RCC 7860 (cell line): ENCODE measurements around the gene RHPN2.
A peak's percentile ranks its signal among the peaks of the same experiment; 100 is the strongest.

Experiments
- DNase-seq: peaks from one replicate; pipeline ENCODE4 v3.0.0-alpha.2; 2015; ENCODE audit warnings: low spot score
- FAIRE-seq: peaks from 2 replicates; lab custom pipeline; 2012; peaks lifted over from hg19 to GRCh38; lab: Jason Lieb, UNC

Gene RHPN2

GRCh38 chr19:33064792-33065550 lies at the start of gene RHPN2:
Gene RHPN2, minus strand, starts transcription at chr19:33064888. Its CDS starts 36 bp downstream, at chr19:33064852.
- DNase-seq, result peak; percentile 55

GRCh38 chr19:33114312-33114711 lies 49.6 kb upstream of the RHPN2 start:
- FAIRE-seq (no peak), DNase-seq (no peak)

More at GRCh38 chr19:33064792-33065550, at the start of gene RHPN2:
- no peak for FAIRE-seq

GRCh38 chr19:33111587-33111986 lies 46.9 kb upstream of the RHPN2 start:
- FAIRE-seq, result no peak
- DNase-seq, result no peak

GRCh38 chr19:33110137-33110910 lies 45.6 kb upstream of the RHPN2 start:
- no peak for FAIRE-seq
- no peak for DNase-seq

- DNase-seq (no peak), FAIRE-seq (no peak)
Observed at GRCh38 chr19:33108161-33108560, 43.5 kb upstream of the RHPN2 start.

- FAIRE-seq (no peak), DNase-seq (no peak)
Observed at GRCh38 chr19:33102893-33103292, 38.2 kb upstream of the RHPN2 start.

- no peak for DNase-seq
- no peak for FAIRE-seq
Observed at GRCh38 chr19:33100894-33101644, 36.4 kb upstream of the RHPN2 start.

GRCh38 chr19:33098055-33098534 lies 33.4 kb upstream of the RHPN2 start:
- no peak for FAIRE-seq
- peak; percentile 44 for DNase-seq

GRCh38 chr19:33096005-33096404 lies 31.3 kb upstream of the RHPN2 start:
- FAIRE-seq (no peak), DNase-seq (no peak)

- FAIRE-seq, result no peak
Observed at GRCh38 chr19:33094436-33095067, 29.9 kb upstream of the RHPN2 start.

GRCh38 chr19:33093420-33094210 lies 28.9 kb upstream of the RHPN2 start:
- FAIRE-seq (no peak), DNase-seq (no peak)

More at GRCh38 chr19:33094436-33095067, 29.9 kb upstream of the RHPN2 start:
- no peak for DNase-seq

GRCh38 chr19:33090179-33090578 lies 25.5 kb upstream of the RHPN2 start:
- DNase-seq (no peak), FAIRE-seq (no peak)

GRCh38 chr19:33089010-33089409 lies 24.3 kb upstream of the RHPN2 start:
- DNase-seq (no peak), FAIRE-seq (no peak)

- no peak for DNase-seq
- FAIRE-seq, result no peak
Observed at GRCh38 chr19:33086955-33087354, 22.3 kb upstream of the RHPN2 start.

GRCh38 chr19:33085570-33086128 lies 21.0 kb upstream of the RHPN2 start:
- no peak for FAIRE-seq
- no peak for DNase-seq

GRCh38 chr19:33080761-33081681 lies 16.3 kb upstream of the RHPN2 start, which contains the start of gene GPATCH1:
Gene GPATCH1, plus strand, starts transcription at chr19:33081181. Its CDS starts 13 bp downstream, at chr19:33081194.
- no peak for FAIRE-seq
- DNase-seq, result peak; percentile 66

GRCh38 chr19:33075519-33075918 lies 10.8 kb upstream of the RHPN2 start:
- FAIRE-seq, result no peak
- DNase-seq, result no peak

GRCh38 chr19:33071887-33072286 lies 7.2 kb upstream of the RHPN2 start:
- FAIRE-seq, result no peak
- DNase-seq, result no peak
